ENCODE results near the gene MYCBPAP. TPM values are rescaled to one million over a fixed set of nuclear protein-coding genes. Genes with fewer than 3 reads are reported as not detected.
A peak's percentile ranks its signal among the peaks of the same experiment; 100 is the strongest.

The MYCBPAP gene
- total RNA-seq, 1 experiment from 2014 or later = 2.7 TPM

- H3K9me3 Mint-ChIP-seq (ENCODE audit: unreplicated experiment) = no peaks in the 10 kb centered on the region
- ChIA-PET CTCF (interaction anchor here (1.2 to 4.0 kb wide), 7 partner anchors 8 to 134 kb away, joined by 3 to 27 read pairs (median 3); partner anchors contain the start of gene LRRC59), POLR2A (interaction anchor here (0.7 to 2.2 kb wide), 2 partner anchors 11 to 188 kb away, joined by 3 to 20 read pairs; partner anchors contain the start of gene LUC7L3)
- peaks cover 20% of the 10 kb centered on the region for H3K36me3 Mint-ChIP-seq (ENCODE audit: insufficient read depth, unreplicated experiment)
- H3K27me3 Mint-ChIP-seq (ENCODE audit: insufficient read depth, unreplicated experiment) = no peaks in the 10 kb centered on the region
- H3K4me1 ChIP-seq = peaks cover 33% of the 10 kb centered on the region
- H3K4me3 Mint-ChIP-seq (ENCODE audit: unreplicated experiment) = no peak overlapping the region
- intact Hi-C loops (cut with micrococcal nuclease; ENCODE audit: unreplicated experiment) = loop anchor here (1.0 to 2.0 kb wide), 2 partner anchors 11 to 49 kb away; no protein-coding TSS in a partner anchor
- no peak for TF ChIP-seq CTCF (IDR thresholded peaks at IDR 0.05; ENCODE audit: insufficient read depth in 1 of 2, low read depth in 1 of 2, low read length in 1 of 2, severe bottlenecking in 1 of 2, unreplicated experiment in 1 of 2)
- H3K27me3 ChIP-seq (replicated peaks; ENCODE audit: control insufficient read depth, insufficient read depth, low read length) = no peaks in the 10 kb centered on the region
- no TSS peak for BruUV-seq (replicated peaks)
- H3K4me3 ChIP-seq (ENCODE audit: low read depth, low read length) = no peak overlapping the region
- no peak for DNase-seq
- H3K27ac Mint-ChIP-seq (ENCODE audit: unreplicated experiment) = peak overlapping the region; percentile 80
- H3K36me3 ChIP-seq (ENCODE audit: control insufficient read depth, insufficient read depth, low read length) = no peaks in the 10 kb centered on the region
- peaks cover 38% of the 10 kb centered on the region for H3K4me1 Mint-ChIP-seq (ENCODE audit: low read depth, unreplicated experiment)
- no peaks in the 10 kb centered on the region for H3K9me3 ChIP-seq
Measured at GRCh38 chr17:50531428-50532025, 23.3 kb downstream of the MYCBPAP start.

- Histone ChIP-seq H3K4me3 (ENCODE audit: low read depth, low read length) (peak within 1 kb of the TSS; percentile 82), H3K4me1 (peaks cover 33% of the 10 kb centered on the region), H3K36me3 (ENCODE audit: control insufficient read depth, insufficient read depth, low read length) (no peaks in the 10 kb centered on the region), H3K9me3 (no peaks in the 10 kb centered on the region), H3K27me3 (replicated peaks; ENCODE audit: control insufficient read depth, insufficient read depth, low read length) (no peaks in the 10 kb centered on the region)
- Mint-ChIP-seq H3K4me1 (ENCODE audit: low read depth, unreplicated experiment) (peaks cover 38% of the 10 kb centered on the region), H3K27me3 (ENCODE audit: insufficient read depth, unreplicated experiment) (no peaks in the 10 kb centered on the region), H3K36me3 (ENCODE audit: insufficient read depth, unreplicated experiment) (peaks cover 29% of the 10 kb centered on the region), H3K9me3 (ENCODE audit: unreplicated experiment) (no peaks in the 10 kb centered on the region), H3K27ac (ENCODE audit: unreplicated experiment) (peak within 1 kb of the TSS; percentile 80), H3K4me3 (ENCODE audit: unreplicated experiment) (peak within 1 kb of the TSS; percentile 87)
- peak; percentile 92 to 96 for DNase-seq
- no TSS peak for BruUV-seq (replicated peaks)
- CTCF ChIA-PET = interaction anchor here (0.5 to 4.0 kb wide), 14 partner anchors 9 to 160 kb away, joined by 3 to 27 read pairs (median 3); partner anchors contain the start of gene LRRC59
- POLR2A ChIA-PET = interaction anchor here (0.5 to 2.2 kb wide), 4 partner anchors 10 to 152 kb away, joined by 3 to 20 read pairs (median 4); no protein-coding TSS in a partner anchor
- TF ChIP-seq CTCF (IDR thresholded peaks at IDR 0.05; ENCODE audit: insufficient read depth in 1 of 2, low read depth in 1 of 2, low read length in 1 of 2, severe bottlenecking in 1 of 2, unreplicated experiment in 1 of 2) = peak in 1 of 2 experiments; percentile 3
- intact Hi-C loops (cut with micrococcal nuclease; ENCODE audit: unreplicated experiment) = loop anchor here (1.0 to 2.0 kb wide), 2 partner anchors 10 to 50 kb away; no protein-coding TSS in a partner anchor
Measured at GRCh38 chr17:50532452-50533024, 24.3 kb downstream of the MYCBPAP start, which contains the start of gene EPN3. TSS of gene EPN3 (plus strand) at chr17:50532735. CDS start at chr17:50536557, 3,822 bp downstream.

DNA sequence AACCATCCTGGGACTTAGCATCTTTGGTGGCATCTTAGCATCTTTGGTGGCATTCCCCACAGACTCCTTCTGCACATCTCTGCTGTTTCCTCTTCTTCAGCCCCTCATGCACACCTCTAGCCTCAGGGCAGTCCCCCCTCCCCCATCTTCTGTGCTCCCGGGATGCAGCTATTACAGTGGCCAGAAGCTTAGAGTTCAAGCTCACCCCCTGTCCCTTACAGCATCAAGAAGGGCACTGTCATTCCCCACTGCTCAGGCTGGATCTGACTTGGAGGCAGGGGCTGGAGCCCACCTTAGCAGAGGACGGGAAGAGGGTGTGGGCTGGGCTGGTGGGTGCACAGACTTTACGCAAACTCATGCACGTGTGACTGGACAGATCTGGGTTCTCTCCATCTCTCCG is 24.9 kb downstream of the MYCBPAP start:
- no TSS peak for BruUV-seq (replicated peaks)
- peak overlapping the region; percentile 80 for H3K27ac Mint-ChIP-seq (ENCODE audit: unreplicated experiment)
- H3K4me3 Mint-ChIP-seq (ENCODE audit: unreplicated experiment) = peak overlapping the region; percentile 87
- H3K27me3 ChIP-seq (replicated peaks; ENCODE audit: control insufficient read depth, insufficient read depth, low read length) = no peaks in the 10 kb centered on the region
- H3K36me3 Mint-ChIP-seq (ENCODE audit: insufficient read depth, unreplicated experiment) = peaks cover 36% of the 10 kb centered on the region
- H3K4me3 ChIP-seq (ENCODE audit: low read depth, low read length) = peak overlapping the region; percentile 82
- no peaks in the 10 kb centered on the region for H3K27me3 Mint-ChIP-seq (ENCODE audit: insufficient read depth, unreplicated experiment)
- H3K9me3 Mint-ChIP-seq (ENCODE audit: unreplicated experiment) = no peaks in the 10 kb centered on the region
- H3K4me1 ChIP-seq = peaks cover 37% of the 10 kb centered on the region
- TF ChIP-seq CTCF (IDR thresholded peaks at IDR 0.05; ENCODE audit: insufficient read depth in 1 of 2, low read depth in 1 of 2, low read length in 1 of 2, severe bottlenecking in 1 of 2, unreplicated experiment in 1 of 2) = no peak
- peaks cover 38% of the 10 kb centered on the region for H3K4me1 Mint-ChIP-seq (ENCODE audit: low read depth, unreplicated experiment)
- H3K36me3 ChIP-seq (ENCODE audit: control insufficient read depth, insufficient read depth, low read length) = no peaks in the 10 kb centered on the region
- no peaks in the 10 kb centered on the region for H3K9me3 ChIP-seq
- POLR2A ChIA-PET = interaction anchor here (0.6 to 2.2 kb wide), 3 partner anchors 9 to 151 kb away, joined by 3 to 20 read pairs (median 5); no protein-coding TSS in a partner anchor
- intact Hi-C loops (cut with micrococcal nuclease; ENCODE audit: unreplicated experiment) = loop anchor here (2.0 kb wide), 1 partner anchor 50 kb away; no protein-coding TSS in a partner anchor
- no peak for DNase-seq
- CTCF ChIA-PET = interaction anchor here (0.5 to 4.0 kb wide), 11 partner anchors 9 to 160 kb away, joined by 3 to 27 read pairs (median 4); no protein-coding TSS in a partner anchor
